K562 (cell line): ENCODE measurements around the gene LRRC8A. TPM values are rescaled to one million over a fixed set of nuclear protein-coding genes. Genes with fewer than 3 reads are reported as not detected.

Source experiments
- ASH1L ChIP-seq: fragments of 450-650 bp; IDR thresholded peaks from 2 replicates; pipeline ENCODE4 v1.6.1; 2018; ENCODE audit warnings: borderline replicate concordance, mild to moderate bottlenecking, low read depth; ENCODE audit not compliant: partially characterized antibody
- ATF1 ChIP-seq, 2 experiments: fragments of 450-650 bp in 1 of 2; IDR thresholded peaks; 2 replicates each; pipeline ENCODE4 v1.6.1; 2016; ENCODE audit warnings: missing compliant biosample characterization in 1 of 2, missing genetic modification characterization in 1 of 2
- CBX1 ChIP-seq: sonication (generic); IDR thresholded peaks from 2 replicates; pipeline ENCODE4 v1.6.1; 2016; ENCODE audit warnings: antibody characterized with exemption, low read depth, mild to moderate bottlenecking
- CBX3 ChIP-seq, 2 experiments: IDR thresholded peaks; 1 replicate in 1 of 2; 2 replicates in 1 of 2; pipeline ENCODE4 v1.6.1; 2012; ENCODE audit warnings: inconsistent platforms in 2 of 2, low read length in 2 of 2, borderline replicate concordance in 1 of 2, control low read depth in 1 of 2
- E2F1 ChIP-seq: sonication (generic); formaldehyde crosslinking; IDR thresholded peaks from 2 replicates; pipeline ENCODE4 v1.8.1; 2023; ENCODE audit warnings: mild to moderate bottlenecking, missing genetic modification reagents, moderate library complexity
- EP300 ChIP-seq: IDR thresholded peaks from 2 replicates; pipeline ENCODE4 v1.6.1; 2012; ENCODE audit warnings: low read length, improper control_type of control experiment
- ETS1 ChIP-seq: conservative IDR thresholded peaks from 2 replicates; pipeline ENCODE4 v1.6.1; 2011; ENCODE audit warnings: low read depth, mild to moderate bottlenecking, low read length; ENCODE audit not compliant: control insufficient read depth
- EZH2 ChIP-seq: IDR thresholded peaks from 2 replicates; pipeline ENCODE4 v1.6.1; 2012; ENCODE audit warnings: low read depth, mild to moderate bottlenecking, inconsistent platforms, low read length, borderline replicate concordance
- FOXM1 ChIP-seq, 2 experiments: fragments of 450-650 bp in 1 of 2; sonication (generic) in 1 of 2; formaldehyde crosslinking in 1 of 2; IDR thresholded peaks; 2 replicates each; pipeline versions ENCODE4 v1.6.1 to v1.9.0; 2017 to 2022; ENCODE audit warnings: low read depth in 2 of 2, mild to moderate bottlenecking in 2 of 2, missing genetic modification reagents in 1 of 2, moderate library complexity in 1 of 2
- GTF2A2 ChIP-seq: IDR thresholded peaks from 2 replicates; pipeline ENCODE4 v1.6.1; 2016; ENCODE audit warnings: mild to moderate bottlenecking, missing genetic modification characterization, missing compliant biosample characterization
- ILK ChIP-seq: fragments of 450-650 bp; IDR thresholded peaks from 2 replicates; pipeline ENCODE4 v1.6.1; 2016; ENCODE audit warnings: missing genetic modification characterization, low read depth, mild to moderate bottlenecking, missing compliant biosample characterization, moderate library complexity, borderline replicate concordance
- RUNX1 ChIP-seq: sonication (generic); IDR thresholded peaks from 2 replicates; pipeline ENCODE4 v1.6.1; 2016; ENCODE audit warnings: antibody characterized with exemption, low read depth
- SAP30 ChIP-seq: fragments of 200-600 bp; sonication (generic); IDR thresholded peaks from 2 replicates; pipeline ENCODE4 v1.6.1; 2012; ENCODE audit warnings: borderline replicate concordance, low read depth, mild to moderate bottlenecking, moderate library complexity, low read length, control low read depth, inconsistent platforms; ENCODE audit not compliant: insufficient read depth, poor library complexity, severe bottlenecking
- SRSF9 ChIP-seq: fragments of 200-400 bp; formaldehyde crosslinking; IDR thresholded peaks from 2 replicates; pipeline ENCODE4 v1.6.1; 2017; ENCODE audit warnings: low read depth, low read length, borderline replicate concordance
- THAP12 ChIP-seq: fragments of 250-450 bp; sonication (Bioruptor Pico); IDR thresholded peaks from 2 replicates; pipeline ENCODE4 v1.9.0; 2021; ENCODE audit warnings: mild to moderate bottlenecking, inconsistent platforms
- TRIM28 ChIP-seq: fragments of 450-650 bp; IDR thresholded peaks from 2 replicates; pipeline ENCODE4 v1.6.1; 2017
- TSC22D4 ChIP-seq: fragments of 450-650 bp; IDR thresholded peaks from 2 replicates; pipeline ENCODE4 v1.6.1; 2016; ENCODE audit warnings: missing genetic modification characterization, missing biosample characterization, control low read depth
- ZNF217 ChIP-seq: sonication (generic); formaldehyde crosslinking; IDR thresholded peaks from 2 replicates; pipeline ENCODE4 v1.8.0; 2022; ENCODE audit warnings: mild to moderate bottlenecking, missing genetic modification reagents
- ZNF277 ChIP-seq: fragments of 250-450 bp; sonication (Bioruptor Pico); IDR thresholded peaks from 2 replicates; pipeline ENCODE4 v1.8.0; 2022; ENCODE audit warnings: inconsistent platforms, mild to moderate bottlenecking, moderate library complexity, borderline replicate concordance
- ZNF717 ChIP-seq: fragments of 250-450 bp; sonication (Bioruptor Pico); IDR thresholded peaks from 2 replicates; pipeline ENCODE4 v1.5.0; 2021
- ZNF766 ChIP-seq: fragments of 200-800 bp; sonication (Bioruptor generic); conservative IDR thresholded peaks from 2 replicates; pipeline ENCODE4 v1.6.1; 2016; ENCODE audit warnings: missing genetic modification characterization, missing compliant biosample characterization
- polyA plus RNA-seq, 8 experiments: library from polyadenylated mRNA; depleted of rRNA in 4 of 8; stranded (reverse) in 5 of 8; unstranded in 3 of 8; fragments of >200 nt; fragmentation: Nextera tagmentation in 2 of 8; fragmentation: Illumina TruSeq in 1 of 8; extraction: Ambion mirVana in 2 of 8; extraction: Trizol in 1 of 8; gene quantifications; 2 replicates each; pipeline versions ENCODE4 v1.2.1 to v1.2.3, GENCODE V29; 2011 to 2014; ENCODE audit warnings: inconsistent platforms in 1 of 8, missing spikeins in 1 of 8
- total RNA-seq, 7 experiments: library from RNA; depleted of rRNA in 6 of 7; stranded (reverse); fragments of >200 nt in 6 of 7; fragmentation: Illumina TruSeq in 2 of 7; extraction: Trizol in 2 of 7; gene quantifications; 2 replicates each; pipeline versions ENCODE4 v1.2.1 to v1.2.3, GENCODE V29; 2011 to 2021; ENCODE audit warnings: low replicate concordance in 1 of 7

Gene LRRC8A
- total and polyA plus RNA-seq, 9 of the 15 experiments (the other 6 are each of a cell fraction or from before 2014, with no cell fraction given): 2.9 to 24.7 (median 8.9) TPM

GRCh38 chr9:128947527-128948301, 65.8 kb downstream of the LRRC8A start, which contains the start of the genes DOLK and NUP188 (continued):
- TF ChIP-seq THAP12 (CRISPR knock-in tag) (peak; percentile 60; the same call in 1 of the 2 replicates), ASH1L (no peak), ZNF717 (no peak), SAP30 (peak; percentile 85), ETS1 (peak; percentile 67), FOXM1 (IDR thresholded peaks at IDR 0.05; ENCODE audit: low read depth) (no peak), FOXM1 (CRISPR knock-in tag; IDR thresholded peaks at IDR 0.05; ENCODE audit: low read depth) (peak; percentile 90; the same call in 1 of the 2 replicates), CBX1 (peak; percentile 88; the same call in 1 of the 2 replicates), TSC22D4 (tag) (no peak), ZNF217 (no peak), EZH2 (no peak), ILK (tag) (no peak), ATF1 (CRISPR knock-in tag; IDR thresholded peaks at IDR 0.05) (peak; percentile 1; the same call in 1 of the 2 replicates), ATF1 (tag; IDR thresholded peaks at IDR 0.05) (peak; percentile 95), ZNF277 (CRISPR knock-in tag) (no peak), SRSF9 (no peak), RUNX1 (no peak), TRIM28 (no peak), CBX3 (IDR thresholded peaks at IDR 0.05; ENCODE audit: borderline replicate concordance in 1 of 2, low read length in 2 of 2) (no peak), E2F1 (CRISPR knock-in tag) (no peak), GTF2A2 (tag) (no peak), EP300 (no peak), ZNF766 (CRISPR knock-in tag) (no peak)
